Erythroblast (primary cell): ENCODE measurements around the gene ZNF302.

ENCODE experiments used
- GATA1 ChIP-seq: IDR thresholded peaks from 2 replicates; pipeline ENCODE4 v1.6.1; 2011; ENCODE audit warnings: low read depth, mild to moderate bottlenecking, control low read depth, low read length, moderate library complexity
- POLR2A ChIP-seq: IDR thresholded peaks from 2 replicates; pipeline ENCODE4 v1.6.1; 2011; ENCODE audit warnings: mild to moderate bottlenecking, low read length

- TF ChIP-seq POLR2A (no peak), GATA1 (no peak)
These were observed 21.8 kb upstream of the ZNF302 start for GRCh38 chr19:34655651-34656050.
